Stimulated activated CD8-positive, alpha-beta memory T cell treated with anti-CD3 and anti-CD28 coated beads, Interleukin-4, amount 100 ng/mL, for 1 hour (primary cell): Measurements from ENCODE around the gene KIAA2012.
A peak's percentile ranks its signal among the peaks of the same experiment; 100 is the strongest.

Source experiments
- DNase-seq, 2 donors: peaks; one replicate each; pipeline ENCODE4 v3.0.0-alpha.2; 2020; ENCODE audit warnings: low read depth in 2 of 2, low spot score in 1 of 2

The KIAA2012 gene

DNA sequence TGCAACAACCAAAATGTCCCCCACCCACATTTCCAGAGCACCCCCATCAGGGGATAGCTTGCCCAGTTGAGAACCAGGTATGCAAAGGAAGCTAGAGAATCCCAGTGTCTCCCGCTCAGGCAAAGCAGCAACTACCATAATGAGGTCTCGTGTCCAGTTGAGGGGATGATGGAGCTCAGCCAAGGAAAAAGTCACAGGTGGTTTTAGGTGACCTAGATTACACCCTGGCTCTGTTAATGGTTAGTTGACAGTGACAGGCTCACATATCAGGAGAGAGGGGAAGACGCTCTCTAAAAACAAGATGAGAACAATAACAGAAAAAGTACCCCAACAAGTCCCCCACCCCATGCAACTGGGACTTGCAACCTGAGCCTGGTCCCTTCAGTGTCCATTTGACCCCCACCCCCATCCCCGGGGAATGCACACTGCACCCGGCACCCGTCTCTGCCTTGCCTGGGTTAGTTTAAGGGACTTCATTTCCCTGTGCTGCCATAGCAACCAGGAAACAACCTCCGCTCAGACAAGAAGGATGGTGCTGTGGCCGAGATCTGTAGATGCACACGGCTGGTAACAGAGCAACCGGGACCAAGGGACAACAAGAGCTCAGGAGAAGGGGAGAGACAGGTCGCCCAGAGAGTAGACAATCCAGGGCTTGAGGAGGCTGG lies at the start of gene KIAA2012:
Gene KIAA2012, plus strand, starts transcription at position 519 of the 665 bp plus-strand sequence. CDS start 373 bp downstream, outside the sequence.
- no peak for DNase-seq

DNA sequence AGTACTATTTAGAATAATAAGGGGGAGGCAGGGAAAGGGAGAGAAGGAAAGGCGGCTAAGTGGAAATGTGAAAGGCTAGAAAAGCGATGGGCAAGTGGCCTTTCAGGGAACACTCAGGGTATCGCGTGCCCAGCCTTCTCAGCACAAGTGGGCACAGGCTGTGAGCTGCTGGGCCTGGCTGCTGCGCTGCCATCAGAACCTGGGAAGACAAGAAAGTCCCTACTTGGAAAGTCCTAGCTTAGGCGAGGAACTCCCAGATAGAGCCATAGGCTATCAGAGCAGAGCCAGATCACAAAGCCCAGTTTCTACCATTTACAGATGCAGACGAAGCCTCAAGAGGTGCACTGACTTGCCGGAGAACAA lies 49.2 kb upstream of the KIAA2012 start:
- no peak for DNase-seq

DNA sequence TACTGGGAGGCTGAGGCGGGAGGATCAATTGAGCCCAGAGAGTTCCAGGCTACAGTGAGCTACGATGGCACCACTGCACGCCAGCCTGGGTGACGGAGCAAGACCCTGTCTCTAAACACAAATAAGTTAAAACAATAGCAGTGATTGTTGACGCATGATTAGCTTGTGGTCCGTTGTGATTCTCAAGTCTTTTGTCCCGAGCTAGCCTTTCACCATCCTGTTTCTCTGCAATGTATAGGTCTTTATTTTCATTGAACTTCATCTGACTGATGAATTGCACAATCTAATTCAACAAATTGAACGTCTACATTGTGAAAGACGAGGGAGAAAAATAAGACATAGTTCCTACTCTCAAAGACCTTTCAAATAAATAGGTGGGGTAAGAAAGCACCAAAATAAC lies 48.2 kb upstream of the KIAA2012 start:
- no peak for DNase-seq

DNA sequence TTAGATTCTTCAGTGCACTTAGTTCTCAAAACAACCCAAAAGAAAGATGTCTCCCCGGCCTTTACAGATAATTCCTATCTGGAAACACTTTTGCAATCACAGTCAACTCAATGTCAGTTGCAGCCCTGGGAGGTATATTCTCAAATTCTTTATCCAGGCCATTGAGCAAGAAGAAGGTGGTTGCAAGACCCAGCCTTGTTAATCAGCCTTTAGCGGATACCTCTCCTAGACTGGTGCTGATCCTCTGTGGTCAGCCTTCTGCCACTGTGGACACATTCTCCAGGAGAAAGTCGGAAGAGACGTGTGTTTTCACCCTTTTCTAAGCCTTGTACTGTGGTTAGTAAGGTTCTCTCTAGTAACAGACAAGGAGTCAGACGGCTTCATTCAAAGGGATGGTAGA lies 47.2 kb upstream of the KIAA2012 start:
- DNase-seq, result no peak

DNA sequence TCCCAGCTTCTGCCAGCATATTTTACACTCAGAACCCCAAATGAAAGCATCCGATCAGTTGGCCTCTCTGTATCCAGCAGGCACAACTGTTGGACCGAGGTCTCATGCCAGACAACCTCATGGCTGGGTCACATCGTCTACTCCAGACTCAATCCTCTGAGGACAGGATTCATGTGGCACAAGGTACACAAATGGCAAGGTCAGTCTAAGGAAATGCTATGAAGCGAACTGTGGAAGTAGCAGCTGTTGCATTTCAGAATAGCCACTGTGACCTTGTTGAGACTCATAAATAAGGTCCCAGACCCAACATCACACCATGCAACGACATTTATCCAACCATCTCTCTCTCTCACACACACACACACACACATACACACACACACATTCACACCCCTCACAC lies 46.5 kb upstream of the KIAA2012 start:
- no peak for DNase-seq

DNA sequence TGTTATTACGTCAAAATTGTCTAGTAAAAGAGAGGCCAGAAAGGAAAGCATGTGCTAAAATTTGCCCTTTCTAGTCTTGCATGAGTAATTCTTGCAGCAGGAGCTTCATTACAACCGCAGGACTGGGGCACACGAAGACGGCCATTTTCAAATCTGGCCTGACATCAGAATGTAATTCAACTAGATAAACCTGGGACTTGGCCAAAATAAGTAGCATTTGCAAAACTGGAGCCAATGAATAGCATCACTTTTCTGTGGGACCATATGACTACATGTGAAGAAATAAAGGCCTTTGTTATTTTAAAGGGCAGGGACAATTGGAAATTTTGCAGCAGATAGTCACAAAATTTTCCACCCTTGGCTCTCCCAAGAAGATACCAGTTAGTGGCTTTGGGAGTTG lies 42.4 kb upstream of the KIAA2012 start:
- DNase-seq, result no peak

DNA sequence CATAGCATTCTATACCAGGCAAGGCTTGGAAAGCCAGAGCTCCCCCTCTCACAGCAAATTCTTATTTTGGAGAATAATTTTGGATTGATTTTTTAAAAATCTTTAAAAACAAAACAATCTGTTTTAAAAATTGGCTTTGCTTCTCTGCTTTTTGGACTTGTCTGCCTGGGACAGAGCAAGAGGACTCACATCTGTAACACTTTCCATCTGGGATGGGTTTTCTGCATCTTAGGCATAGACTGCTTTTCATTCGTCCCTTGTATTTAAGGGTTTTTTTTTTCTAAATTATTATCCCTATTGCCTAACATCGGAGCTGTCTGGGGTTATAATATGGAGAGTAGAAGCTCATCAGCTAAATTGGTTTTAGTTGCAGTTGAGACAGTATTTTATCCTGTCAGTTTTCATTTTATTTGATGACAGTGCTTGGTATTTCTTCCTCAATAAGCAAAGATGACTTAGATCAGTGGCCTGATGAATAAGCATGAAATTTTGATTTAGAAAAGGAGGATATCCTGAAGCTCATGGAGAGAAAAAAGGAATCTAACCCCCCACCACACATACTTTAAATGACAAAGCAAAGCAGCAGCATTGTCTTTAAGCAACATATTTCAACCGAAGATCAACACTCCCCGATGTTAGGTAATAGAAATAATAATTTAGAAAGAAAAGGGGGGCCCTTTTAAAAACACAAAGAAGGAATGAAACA lies 41.7 kb upstream of the KIAA2012 start:
- no peak for DNase-seq

DNA sequence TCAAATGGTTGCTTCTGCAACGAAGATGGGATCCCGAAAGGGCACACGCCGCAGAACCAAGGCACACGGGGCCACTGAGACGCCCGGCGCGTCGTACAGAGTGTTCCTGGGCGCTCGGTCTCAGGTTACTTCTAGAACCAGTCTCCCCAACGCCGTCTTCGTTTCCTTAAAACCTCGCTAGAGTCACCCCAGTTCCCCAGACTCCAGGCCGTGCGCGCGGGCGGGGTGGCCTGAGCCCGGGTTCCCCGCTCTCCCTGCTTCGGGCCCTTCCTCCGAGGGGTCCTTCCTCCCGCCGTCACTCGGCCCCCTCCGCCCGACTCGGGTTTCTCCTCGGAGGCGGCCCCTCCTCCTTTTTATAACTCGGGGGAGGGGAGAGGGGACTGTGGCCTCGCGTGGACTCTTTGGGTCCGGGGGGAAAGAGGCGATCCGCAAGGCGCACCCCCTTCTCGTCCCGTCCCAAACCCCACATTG lies 40.2 kb upstream of the KIAA2012 start:
- DNase-seq, result no peak

DNA sequence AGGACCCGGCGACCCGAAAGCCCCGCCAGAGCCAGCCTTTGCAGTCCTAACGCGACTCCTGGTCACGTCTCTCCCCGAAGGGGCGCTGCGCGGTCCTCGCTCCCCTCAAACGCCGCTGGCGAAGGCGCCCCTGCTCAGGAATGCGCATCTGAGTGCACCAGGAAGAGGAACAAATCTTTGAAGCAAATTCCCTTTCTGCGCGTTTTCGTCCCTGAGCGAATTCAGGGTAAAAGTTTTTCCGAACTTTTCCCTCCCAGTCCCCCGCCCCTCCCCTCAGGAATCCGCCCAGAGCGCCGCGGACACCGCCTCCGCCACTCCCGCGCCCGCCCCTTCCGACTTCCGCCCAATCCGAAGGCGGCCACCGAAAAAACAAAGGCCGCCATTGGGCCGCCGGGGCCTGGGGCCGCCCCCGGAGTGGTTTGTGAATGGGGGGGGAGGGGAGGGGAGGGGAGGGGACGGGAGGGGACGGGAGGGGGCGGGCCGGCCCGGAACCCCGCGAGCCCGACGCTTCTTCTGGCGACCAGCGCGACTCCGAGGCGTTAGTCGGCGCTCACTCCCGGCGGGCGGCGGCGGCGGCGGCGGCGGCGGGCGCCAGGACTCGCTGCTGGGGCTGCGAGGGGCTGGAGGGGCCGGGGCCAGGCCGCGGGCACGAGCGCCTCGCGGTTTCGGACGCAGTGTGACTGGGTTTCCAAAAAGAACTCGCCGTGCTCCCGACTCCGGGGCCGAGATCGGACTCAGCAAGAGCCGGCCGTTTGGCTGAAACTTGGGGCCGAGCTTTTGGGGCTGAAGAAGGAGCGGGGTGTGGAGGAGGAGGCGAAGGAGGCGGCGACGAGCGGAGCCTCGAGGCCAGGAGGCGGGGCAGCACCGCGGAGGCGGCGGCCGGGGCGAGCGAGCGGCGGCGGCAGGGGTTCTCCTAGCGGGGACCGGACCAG lies 39.5 kb upstream of the KIAA2012 start, which contains the start of gene FZD7:
Gene FZD7, plus strand, starts transcription at position 539 of the 932 bp plus-strand sequence. CDS start 793 bp downstream, outside the sequence.
- DNase-seq, result peak; percentile 53 to 71

DNA sequence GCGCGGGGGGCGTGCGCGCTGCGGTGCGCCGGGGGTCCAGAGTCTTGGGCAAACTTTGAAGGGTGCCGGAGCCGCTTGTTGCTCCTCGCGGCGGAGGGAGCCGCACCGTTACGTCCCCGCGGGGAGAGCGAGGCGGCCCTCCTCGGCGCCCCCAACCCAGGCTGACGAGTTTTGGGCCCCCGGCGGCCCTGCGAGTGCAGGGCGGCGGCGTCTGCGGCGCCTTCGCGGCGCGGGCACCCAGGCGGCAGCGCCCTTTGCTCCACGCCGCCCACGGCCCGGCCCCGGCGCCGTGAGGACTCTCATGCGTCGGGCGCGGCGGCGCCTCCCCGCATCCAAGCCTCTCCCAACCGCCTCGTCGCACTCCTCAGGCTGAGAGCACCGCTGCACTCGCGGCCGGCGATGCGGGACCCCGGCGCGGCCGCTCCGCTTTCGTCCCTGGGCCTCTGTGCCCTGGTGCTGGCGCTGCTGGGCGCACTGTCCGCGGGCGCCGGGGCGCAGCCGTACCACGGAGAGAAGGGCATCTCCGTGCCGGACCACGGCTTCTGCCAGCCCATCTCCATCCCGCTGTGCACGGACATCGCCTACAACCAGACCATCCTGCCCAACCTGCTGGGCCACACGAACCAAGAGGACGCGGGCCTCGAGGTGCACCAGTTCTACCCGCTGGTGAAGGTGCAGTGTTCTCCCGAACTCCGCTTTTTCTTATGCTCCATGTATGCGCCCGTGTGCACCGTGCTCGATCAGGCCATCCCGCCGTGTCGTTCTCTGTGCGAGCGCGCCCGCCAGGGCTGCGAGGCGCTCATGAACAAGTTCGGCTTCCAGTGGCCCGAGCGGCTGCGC lies 38.6 kb upstream of the KIAA2012 start:
- no peak for DNase-seq

DNA sequence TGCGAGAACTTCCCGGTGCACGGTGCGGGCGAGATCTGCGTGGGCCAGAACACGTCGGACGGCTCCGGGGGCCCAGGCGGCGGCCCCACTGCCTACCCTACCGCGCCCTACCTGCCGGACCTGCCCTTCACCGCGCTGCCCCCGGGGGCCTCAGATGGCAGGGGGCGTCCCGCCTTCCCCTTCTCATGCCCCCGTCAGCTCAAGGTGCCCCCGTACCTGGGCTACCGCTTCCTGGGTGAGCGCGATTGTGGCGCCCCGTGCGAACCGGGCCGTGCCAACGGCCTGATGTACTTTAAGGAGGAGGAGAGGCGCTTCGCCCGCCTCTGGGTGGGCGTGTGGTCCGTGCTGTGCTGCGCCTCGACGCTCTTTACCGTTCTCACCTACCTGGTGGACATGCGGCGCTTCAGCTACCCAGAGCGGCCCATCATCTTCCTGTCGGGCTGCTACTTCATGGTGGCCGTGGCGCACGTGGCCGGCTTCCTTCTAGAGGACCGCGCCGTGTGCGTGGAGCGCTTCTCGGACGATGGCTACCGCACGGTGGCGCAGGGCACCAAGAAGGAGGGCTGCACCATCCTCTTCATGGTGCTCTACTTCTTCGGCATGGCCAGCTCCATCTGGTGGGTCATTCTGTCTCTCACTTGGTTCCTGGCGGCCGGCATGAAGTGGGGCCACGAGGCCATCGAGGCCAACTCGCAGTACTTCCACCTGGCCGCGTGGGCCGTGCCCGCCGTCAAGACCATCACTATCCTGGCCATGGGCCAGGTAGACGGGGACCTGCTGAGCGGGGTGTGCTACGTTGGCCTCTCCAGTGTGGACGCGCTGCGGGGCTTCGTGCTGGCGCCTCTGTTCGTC lies 37.7 kb upstream of the KIAA2012 start:
- DNase-seq, result no peak

DNA sequence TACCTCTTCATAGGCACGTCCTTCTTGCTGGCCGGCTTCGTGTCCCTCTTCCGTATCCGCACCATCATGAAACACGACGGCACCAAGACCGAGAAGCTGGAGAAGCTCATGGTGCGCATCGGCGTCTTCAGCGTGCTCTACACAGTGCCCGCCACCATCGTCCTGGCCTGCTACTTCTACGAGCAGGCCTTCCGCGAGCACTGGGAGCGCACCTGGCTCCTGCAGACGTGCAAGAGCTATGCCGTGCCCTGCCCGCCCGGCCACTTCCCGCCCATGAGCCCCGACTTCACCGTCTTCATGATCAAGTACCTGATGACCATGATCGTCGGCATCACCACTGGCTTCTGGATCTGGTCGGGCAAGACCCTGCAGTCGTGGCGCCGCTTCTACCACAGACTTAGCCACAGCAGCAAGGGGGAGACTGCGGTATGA lies 37.1 kb upstream of the KIAA2012 start:
- no peak for DNase-seq

DNA sequence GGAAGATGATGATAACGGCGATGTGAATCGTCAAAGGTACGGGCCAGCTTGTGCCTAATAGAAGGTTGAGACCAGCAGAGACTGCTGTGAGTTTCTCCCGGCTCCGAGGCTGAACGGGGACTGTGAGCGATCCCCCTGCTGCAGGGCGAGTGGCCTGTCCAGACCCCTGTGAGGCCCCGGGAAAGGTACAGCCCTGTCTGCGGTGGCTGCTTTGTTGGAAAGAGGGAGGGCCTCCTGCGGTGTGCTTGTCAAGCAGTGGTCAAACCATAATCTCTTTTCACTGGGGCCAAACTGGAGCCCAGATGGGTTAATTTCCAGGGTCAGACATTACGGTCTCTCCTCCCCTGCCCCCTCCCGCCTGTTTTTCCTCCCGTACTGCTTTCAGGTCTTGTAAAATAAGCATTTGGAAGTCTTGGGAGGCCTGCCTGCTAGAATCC lies 36.4 kb upstream of the KIAA2012 start:
- DNase-seq, result no peak

DNA sequence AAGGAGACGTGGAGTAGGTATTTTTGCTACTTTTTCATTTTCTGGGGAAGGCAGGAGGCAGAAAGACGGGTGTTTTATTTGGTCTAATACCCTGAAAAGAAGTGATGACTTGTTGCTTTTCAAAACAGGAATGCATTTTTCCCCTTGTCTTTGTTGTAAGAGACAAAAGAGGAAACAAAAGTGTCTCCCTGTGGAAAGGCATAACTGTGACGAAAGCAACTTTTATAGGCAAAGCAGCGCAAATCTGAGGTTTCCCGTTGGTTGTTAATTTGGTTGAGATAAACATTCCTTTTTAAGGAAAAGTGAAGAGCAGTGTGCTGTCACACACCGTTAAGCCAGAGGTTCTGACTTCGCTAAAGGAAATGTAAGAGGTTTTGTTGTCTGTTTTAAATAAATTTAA lies 36.0 kb upstream of the KIAA2012 start:
- no peak for DNase-seq

DNA sequence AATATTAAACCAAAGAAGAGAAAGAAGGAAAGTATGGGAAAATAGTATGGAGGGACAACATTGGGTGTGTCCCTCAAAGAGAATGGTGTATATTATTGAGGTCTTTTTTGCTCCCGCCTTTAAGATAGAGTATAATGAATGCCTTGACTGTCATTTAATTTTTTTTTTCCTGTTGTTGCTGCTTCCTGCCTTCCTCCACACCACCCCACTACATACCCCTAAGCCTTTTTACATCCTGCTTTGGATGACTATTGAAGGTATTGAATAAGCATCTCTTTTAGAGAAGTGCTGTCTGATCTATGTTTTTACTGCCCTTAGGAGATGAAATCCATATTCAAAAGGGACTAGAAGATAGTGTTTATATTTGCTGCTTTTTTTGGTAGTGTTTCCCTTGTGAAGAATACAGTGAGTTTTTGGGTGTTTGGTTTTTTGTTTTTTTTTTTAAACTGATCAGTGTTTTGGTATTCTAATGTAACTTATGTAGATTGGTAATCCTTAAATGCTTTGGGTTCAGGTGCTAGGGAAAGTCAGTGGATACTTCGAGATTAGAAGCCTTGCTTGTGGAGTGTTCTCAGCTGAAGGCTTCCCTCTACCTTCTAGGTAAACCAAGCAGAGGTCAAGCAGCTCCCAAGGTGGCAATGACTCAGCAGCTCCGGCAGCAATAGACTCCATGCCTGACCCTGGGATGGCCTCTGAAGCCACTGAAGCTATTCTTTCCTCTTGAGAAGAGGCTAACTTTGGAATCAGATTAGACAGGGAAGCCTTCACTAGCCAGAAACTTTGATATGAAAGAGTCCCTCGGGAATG lies 34.4 kb upstream of the KIAA2012 start:
- no peak for DNase-seq

DNA sequence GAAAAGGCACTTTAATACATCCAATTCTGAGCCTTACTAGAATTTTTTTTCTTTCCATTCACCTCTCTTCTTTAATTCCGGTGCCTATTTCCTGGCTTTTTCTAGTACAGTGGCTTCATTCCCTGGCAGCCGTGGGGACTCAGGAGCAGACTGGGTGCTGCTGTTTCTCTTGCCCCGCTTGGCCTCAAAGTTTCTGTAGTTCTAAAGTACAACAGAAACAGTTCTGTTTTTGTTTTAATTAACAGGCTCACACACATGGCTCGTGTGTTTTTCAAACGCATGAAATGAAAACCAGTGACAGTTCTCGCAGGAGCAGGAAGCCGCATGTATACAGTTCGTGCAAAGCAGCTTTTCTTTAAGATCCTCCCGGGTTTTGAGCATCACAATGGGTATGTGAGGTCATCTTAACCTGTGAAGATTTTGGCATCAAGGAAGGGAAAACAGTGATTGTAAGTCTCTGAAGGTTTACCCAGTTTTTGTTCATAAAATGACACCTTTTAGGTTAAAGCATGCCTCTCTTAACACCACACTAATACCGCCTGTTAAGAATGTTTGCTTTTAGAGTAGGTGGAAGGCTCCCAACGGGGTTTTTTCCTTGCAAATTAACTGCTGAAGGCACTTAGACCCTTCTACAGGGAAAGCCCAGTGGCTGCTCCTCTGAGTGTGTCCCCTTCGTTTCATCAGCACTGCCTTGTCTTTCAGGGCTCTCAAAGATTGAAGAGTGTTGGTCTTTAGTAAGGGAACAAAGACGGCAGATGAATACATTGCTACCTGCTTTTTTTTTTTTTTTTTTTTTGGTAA lies 33.6 kb upstream of the KIAA2012 start:
- no peak for DNase-seq

DNA sequence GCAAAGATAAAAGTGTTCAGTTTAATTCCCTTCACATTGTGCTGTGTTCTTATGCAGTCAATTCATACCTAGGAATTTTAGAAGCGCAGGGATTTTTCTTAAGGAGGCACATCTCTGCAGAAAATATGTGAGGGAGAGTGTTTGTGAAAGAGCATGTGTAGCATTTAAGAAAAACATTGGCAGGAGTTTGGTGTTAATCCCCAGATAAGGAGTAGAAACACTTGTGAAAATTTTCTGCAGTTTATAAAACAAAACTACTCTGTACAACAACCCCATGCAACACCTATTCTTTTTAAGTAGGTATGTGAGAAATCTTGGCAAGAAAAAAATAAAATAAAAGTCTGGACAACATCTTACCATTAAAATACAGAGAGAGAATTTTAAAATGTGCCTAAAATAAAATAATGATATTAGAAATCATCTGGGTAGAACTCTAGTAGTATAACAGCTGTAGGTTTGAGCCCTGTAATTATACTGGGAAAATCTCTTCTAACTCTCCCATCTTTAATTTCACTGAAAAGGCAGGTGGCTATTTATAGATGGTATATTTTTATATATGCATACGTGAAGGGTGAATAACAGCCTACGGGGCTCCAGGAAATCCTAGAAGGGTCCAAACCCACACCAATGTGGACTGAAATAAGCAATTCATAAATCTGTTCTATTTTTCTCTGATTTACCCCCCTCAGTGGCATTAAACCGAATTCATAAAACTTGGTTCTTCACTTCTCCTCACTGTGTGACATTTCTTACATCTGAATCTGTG lies 32.8 kb upstream of the KIAA2012 start:
- DNase-seq, result no peak
